ENCODE data around the gene INPP5E. TPM values are rescaled to one million over a fixed set of nuclear protein-coding genes. Genes with fewer than 3 reads are reported as not detected.

Gene INPP5E
- total RNA-seq, 1 experiment from 2014 or later: 18.2 TPM

- no peaks in the 10 kb centered on the region for H3K4me1 ChIP-seq (replicated peaks; ENCODE audit: insufficient read depth)
- H3F3A ChIP-seq (ENCODE audit: insufficient read depth, low read depth): peaks cover 25% of the 10 kb centered on the region; the same call in 1 of the 2 replicates
- no peak overlapping the region for H3K4me2 ChIP-seq
- H4K20me1 ChIP-seq (ENCODE audit: insufficient read depth): peaks cover 8% of the 10 kb centered on the region; the same call in 1 of the 2 replicates
- DNase-seq: no peak
- no peaks in the 10 kb centered on the region for H3K27me3 ChIP-seq (ENCODE audit: insufficient read depth, low read depth)
- ChIA-PET POLR2A (ENCODE audit: unreplicated experiment) (interaction anchor here (0.6 kb wide), 1 partner anchor 1018 kb away, joined by 14 read pairs; no protein-coding TSS in a partner anchor), CTCF (no interaction called here)
- intact Hi-C loops (cut with micrococcal nuclease; ENCODE audit: unreplicated experiment): no loop called here
- H3K79me2 ChIP-seq (ENCODE audit: low read depth): no peaks in the 10 kb centered on the region
- H3K4me3 ChIP-seq: no peak overlapping the region
- no peak overlapping the region for H3K27ac ChIP-seq
- no peaks in the 10 kb centered on the region; the same call in 1 of the 2 replicates for H3K36me3 ChIP-seq (ENCODE audit: low read depth)
- H3K9me2 ChIP-seq (ENCODE audit: insufficient read depth): no peaks in the 10 kb centered on the region
- BruUV-seq (replicated peaks): TSS peak; percentile 18
- no peak overlapping the region for H2AFZ ChIP-seq
- no peak for TF ChIP-seq CTCF (conservative IDR thresholded peaks at IDR 0.05)
- no peak for TF ChIP-seq EZH2 (IDR thresholded peaks at IDR 0.05; ENCODE audit: low read depth)
- no peaks in the 10 kb centered on the region for H3K9me3 ChIP-seq (ENCODE audit: insufficient read depth, low read depth)
These were observed 16.1 kb downstream of the INPP5E start for GRCh38 chr9:136423432-136424146.

- Histone ChIP-seq H2AFZ (no peak overlapping the region), H3K79me2 (ENCODE audit: low read depth) (no peaks in the 10 kb centered on the region), H3K27me3 (ENCODE audit: insufficient read depth, low read depth) (no peaks in the 10 kb centered on the region), H3F3A (ENCODE audit: insufficient read depth, low read depth) (peaks cover 20% of the 10 kb centered on the region; the same call in 1 of the 2 replicates), H4K20me1 (ENCODE audit: insufficient read depth) (peaks cover 8% of the 10 kb centered on the region; the same call in 1 of the 2 replicates), H3K4me1 (replicated peaks; ENCODE audit: insufficient read depth) (no peaks in the 10 kb centered on the region), H3K36me3 (ENCODE audit: low read depth) (no peaks in the 10 kb centered on the region; the same call in 1 of the 2 replicates), H3K4me2 (no peak overlapping the region), H3K9me2 (ENCODE audit: insufficient read depth) (no peaks in the 10 kb centered on the region), H3K9me3 (ENCODE audit: insufficient read depth, low read depth) (no peaks in the 10 kb centered on the region), H3K4me3 (no peak overlapping the region), H3K27ac (no peak overlapping the region)
- no peak for TF ChIP-seq CTCF (conservative IDR thresholded peaks at IDR 0.05)
- TF ChIP-seq EZH2 (IDR thresholded peaks at IDR 0.05; ENCODE audit: low read depth): no peak
- BruUV-seq (replicated peaks): no TSS peak
- intact Hi-C loops (cut with micrococcal nuclease; ENCODE audit: unreplicated experiment): no loop called here
- no peak for DNase-seq
- ChIA-PET POLR2A (ENCODE audit: unreplicated experiment) (no interaction called here), CTCF (no interaction called here)
These were observed 16.8 kb downstream of the INPP5E start for GRCh38 chr9:136422876-136423275.

GRCh38 chr9:136421791-136422190 is 17.9 kb downstream of the INPP5E start:
- ChIA-PET CTCF (interaction anchor here (0.6 kb wide), 2 partner anchors 11 to 222 kb away, joined by 3 to 10 read pairs; no protein-coding TSS in a partner anchor), POLR2A (ENCODE audit: unreplicated experiment) (no interaction called here)
- Histone ChIP-seq H2AFZ (no peak overlapping the region), H3K9me2 (ENCODE audit: insufficient read depth) (no peaks in the 10 kb centered on the region), H3K4me3 (no peak overlapping the region), H3K36me3 (ENCODE audit: low read depth) (no peaks in the 10 kb centered on the region; the same call in 1 of the 2 replicates), H3K27me3 (ENCODE audit: insufficient read depth, low read depth) (no peaks in the 10 kb centered on the region), H3F3A (ENCODE audit: insufficient read depth, low read depth) (peaks cover 14% of the 10 kb centered on the region; the same call in 1 of the 2 replicates), H3K9me3 (ENCODE audit: insufficient read depth, low read depth) (no peaks in the 10 kb centered on the region), H3K79me2 (ENCODE audit: low read depth) (no peaks in the 10 kb centered on the region), H3K27ac (no peak overlapping the region), H4K20me1 (ENCODE audit: insufficient read depth) (peaks cover 6% of the 10 kb centered on the region; the same call in 1 of the 2 replicates), H3K4me1 (replicated peaks; ENCODE audit: insufficient read depth) (no peaks in the 10 kb centered on the region), H3K4me2 (no peak overlapping the region)
- TF ChIP-seq EZH2 (IDR thresholded peaks at IDR 0.05; ENCODE audit: low read depth) (no peak), CTCF (conservative IDR thresholded peaks at IDR 0.05) (no peak)
- intact Hi-C loops (cut with micrococcal nuclease; ENCODE audit: unreplicated experiment): no loop called here
- no peak for DNase-seq
- BruUV-seq (replicated peaks): no TSS peak

Data from PC-9 (cell line).